Activated naive CD8-positive, alpha-beta T cell treated with anti-CD3 and anti-CD28 coated beads, Interleukin-2, amount 50 U/mL, for 16 hours (primary cell): Measurements from ENCODE around the gene INPP5J.
"Not testable (repeated sequence)": the region's sequence is repeated elsewhere in the genome, so short reads cannot be mapped to it uniquely, and the experiment has no call there.

Source experiments
- DNase-seq: peaks from one replicate; pipeline ENCODE4 v3.0.0-alpha.2; 2020; ENCODE audit warnings: low read depth, low spot score

INPP5J gene

GRCh38 chr22:31088233-31088986 lies 34.4 kb upstream of the INPP5J start:
- DNase-seq: no peak

- DNase-seq: no peak
Measured at GRCh38 chr22:31089160-31090100, 33.3 kb upstream of the INPP5J start.

- DNase-seq: no peak
Measured at GRCh38 chr22:31090217-31091085, 32.3 kb upstream of the INPP5J start.

GRCh38 chr22:31091106-31091975 lies 31.4 kb upstream of the INPP5J start:
- no peak for DNase-seq

GRCh38 chr22:31092161-31092560 lies 30.6 kb upstream of the INPP5J start:
- DNase-seq: no peak

- DNase-seq: no peak
Measured at GRCh38 chr22:31093086-31093850, 29.5 kb upstream of the INPP5J start.

GRCh38 chr22:31094021-31094551 lies 28.7 kb upstream of the INPP5J start:
- no peak for DNase-seq

GRCh38 chr22:31094741-31095140 lies 28.0 kb upstream of the INPP5J start:
- no peak for DNase-seq

- DNase-seq: no peak
Measured at GRCh38 chr22:31095637-31096249, 27.0 kb upstream of the INPP5J start.

GRCh38 chr22:31096657-31097279 lies 26.0 kb upstream of the INPP5J start:
- DNase-seq: no peak

- DNase-seq: not testable (repeated sequence)
Measured at GRCh38 chr22:31097539-31097938, 25.2 kb upstream of the INPP5J start.

GRCh38 chr22:31097941-31098631 lies 24.7 kb upstream of the INPP5J start:
- no peak for DNase-seq

GRCh38 chr22:31098632-31099110 lies 24.1 kb upstream of the INPP5J start:
- no peak for DNase-seq

- DNase-seq: no peak
Measured at GRCh38 chr22:31099386-31099785, 23.4 kb upstream of the INPP5J start.

GRCh38 chr22:31099841-31100761 lies 22.7 kb upstream of the INPP5J start:
- DNase-seq: no peak

- no peak for DNase-seq
Measured at GRCh38 chr22:31100762-31101525, 21.8 kb upstream of the INPP5J start.
